Stimulated activated CD8-positive, alpha-beta memory T cell treated with anti-CD3 and anti-CD28 coated beads, Interleukin-7, amount 100 ng/mL, for 4 hours (primary cell): ENCODE data around the gene TRAPPC8.
A peak's percentile ranks its signal among the peaks of the same experiment; 100 is the strongest.
"Not testable (repeated sequence)": the region's sequence is repeated elsewhere in the genome, so short reads cannot be mapped to it uniquely, and the experiment has no call there.

Experiments
- DNase-seq, 2 donors: peaks; one replicate each; pipeline ENCODE4 v3.0.0-alpha.2; 2020; ENCODE audit warnings: low read depth in 2 of 2

Gene TRAPPC8

GRCh38 chr18:31942999-31943877, at the start of gene TRAPPC8:
Gene TRAPPC8, minus strand, starts transcription at chr18:31943128. Its CDS starts 364 bp downstream, at chr18:31942764.
- peak; percentile 83 to 84 for DNase-seq

- DNase-seq, result no peak
These were observed 47.9 kb upstream of the TRAPPC8 start for GRCh38 chr18:31990823-31991222.

- no peak for DNase-seq
These were observed 41.0 kb upstream of the TRAPPC8 start for GRCh38 chr18:31983976-31984375.

GRCh38 chr18:31983020-31983419, 40.1 kb upstream of the TRAPPC8 start:
- DNase-seq, result no peak

GRCh38 chr18:31980863-31981262, 37.9 kb upstream of the TRAPPC8 start:
- DNase-seq, result no peak

- no peak for DNase-seq
These were observed 36.8 kb upstream of the TRAPPC8 start for GRCh38 chr18:31979714-31980113.

- DNase-seq, result no peak
These were observed 35.7 kb upstream of the TRAPPC8 start for GRCh38 chr18:31978616-31979015.

- no peak for DNase-seq
These were observed 34.4 kb upstream of the TRAPPC8 start for GRCh38 chr18:31977270-31977872.

- DNase-seq, result no peak
These were observed 33.3 kb upstream of the TRAPPC8 start for GRCh38 chr18:31976242-31976641.

GRCh38 chr18:31973929-31974546, 31.1 kb upstream of the TRAPPC8 start:
- DNase-seq, result no peak

- DNase-seq, result no peak
These were observed 27.7 kb upstream of the TRAPPC8 start for GRCh38 chr18:31970617-31971016.

GRCh38 chr18:31965316-31965970, 22.5 kb upstream of the TRAPPC8 start:
- no peak for DNase-seq

- no peak for DNase-seq
These were observed 14.8 kb upstream of the TRAPPC8 start for GRCh38 chr18:31957728-31958127.

- no peak for DNase-seq
These were observed 11.4 kb upstream of the TRAPPC8 start for GRCh38 chr18:31954349-31954748.

GRCh38 chr18:31953699-31954098, 10.8 kb upstream of the TRAPPC8 start:
- not testable (repeated sequence) for DNase-seq

GRCh38 chr18:31952223-31952622, 9.3 kb upstream of the TRAPPC8 start:
- no peak for DNase-seq

GRCh38 chr18:31950583-31950982, 7.7 kb upstream of the TRAPPC8 start:
- no peak for DNase-seq

- not testable (repeated sequence) for DNase-seq
These were observed 5.4 kb upstream of the TRAPPC8 start for GRCh38 chr18:31948349-31948748.

GRCh38 chr18:31946305-31947046, 3.5 kb upstream of the TRAPPC8 start:
- DNase-seq, result no peak

GRCh38 chr18:31943878-31944816, 1.2 kb upstream of the TRAPPC8 start:
- DNase-seq, result no peak
